Posterior cingulate gyrus (tissue), 11 donors: Measurements from ENCODE around the gene INPP5B.
A peak's percentile ranks its signal among the peaks of the same experiment; 100 is the strongest.

ENCODE experiments used
- DNase-seq, 10 donors: peaks; one replicate each; pipeline versions ENCODE4 v3.0.0 to v3.0.0-alpha.2; 2020 to 2021; ENCODE audit warnings: mixed read lengths in 3 of 10
- intact Hi-C: fragments of 100-400 bp; cut with DNase I; formaldehyde crosslinking; loops from one replicate; pipeline ENCODE4 v1.15.1; 2023

Gene INPP5B

DNA sequence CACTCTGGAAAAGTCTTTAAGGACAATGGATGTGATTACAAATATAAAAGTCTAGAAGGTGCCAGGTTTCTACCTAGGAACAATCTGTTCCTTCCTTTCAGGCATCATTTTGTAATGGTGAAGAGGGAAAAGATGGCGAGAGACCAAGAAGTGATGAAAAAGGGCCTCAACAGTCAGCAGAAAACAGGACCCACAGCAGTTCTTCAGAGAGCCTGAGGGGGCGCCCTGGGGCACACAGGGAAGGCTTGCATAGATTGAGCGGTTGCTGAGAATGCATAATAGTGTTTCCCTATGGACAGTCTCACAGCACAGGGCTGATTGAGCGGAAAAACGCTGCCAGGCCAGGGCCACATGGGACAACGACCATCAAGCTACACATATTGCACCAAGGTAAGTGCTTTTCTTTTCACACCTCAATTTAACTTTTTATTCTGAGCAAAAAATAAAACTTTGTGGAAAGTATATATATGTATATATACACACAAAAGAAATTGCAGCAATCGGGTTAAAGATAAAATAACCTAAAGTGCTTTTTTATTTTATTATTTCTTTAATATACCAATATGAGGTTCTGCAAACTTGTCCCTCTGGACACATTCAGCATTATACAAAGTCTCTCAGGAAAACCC is 135.7 kb downstream of the INPP5B start:
- peak in 9 of 10 donors; percentile 46 to 96 (median 64) for DNase-seq
- intact Hi-C loops, result no loop called here
